ENCODE measurements around the gene LCAT.

GRCh38 chr16:67915831-67916723 lies 27.8 kb downstream of the LCAT start:
- TF ChIP-seq CTCF (IDR thresholded peaks at IDR 0.05; ENCODE audit: insufficient read depth, low read length) (no peak), SPI1 (IDR thresholded peaks at IDR 0.05; ENCODE audit: borderline replicate concordance, low read depth) (no peak), POLR2AphosphoS5 (IDR thresholded peaks at IDR 0.05; ENCODE audit: low read depth) (no peak), REST (IDR thresholded peaks at IDR 0.05; ENCODE audit: insufficient replicate concordance, low read depth) (no peak), GABPA (IDR thresholded peaks at IDR 0.05; ENCODE audit: low read depth) (no peak)
